Measurements from ENCODE around the gene ARHGAP4. TPM values are rescaled to one million over a fixed set of nuclear protein-coding genes. Genes with fewer than 3 reads are reported as not detected.

Gene ARHGAP4
- total and polyA plus RNA-seq, 2 of the 4 experiments (the other 2 are of a cell fraction), result 0.18 to 0.72 TPM

DNA sequence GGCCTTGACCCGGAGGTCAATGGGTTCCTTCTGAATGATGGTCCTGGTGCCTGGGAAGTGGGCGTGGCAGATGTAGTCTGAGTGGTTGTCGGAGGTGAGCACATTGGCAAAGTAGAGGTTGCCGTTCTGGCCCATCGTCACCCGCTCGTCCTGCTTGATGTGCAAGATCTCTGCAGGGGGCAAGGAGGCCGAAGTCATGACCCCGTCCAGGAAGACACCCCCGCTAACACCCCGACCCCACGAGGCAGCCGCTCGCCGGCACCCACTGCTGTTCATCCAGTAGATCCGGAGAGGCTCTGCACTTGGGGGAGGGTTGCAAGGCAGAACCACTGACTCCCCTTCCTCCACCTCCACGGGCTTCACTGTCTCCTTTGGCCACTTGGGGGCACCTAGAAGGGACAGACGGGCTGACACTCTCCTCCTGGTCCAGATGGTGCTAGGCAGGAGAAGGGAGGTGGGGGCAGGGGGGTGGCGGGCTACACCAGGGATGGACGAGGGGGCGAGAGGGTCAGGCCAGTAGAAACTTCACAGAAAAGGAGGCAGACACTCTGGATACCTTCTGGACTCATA, 55.2 kb downstream of the ARHGAP4 start:
- intact Hi-C loops (cut with micrococcal nuclease), result no loop called here
- Histone ChIP-seq H3K27me3 (ENCODE audit: control insufficient read depth, insufficient read depth, low read length) (peaks cover 18% of the 10 kb centered on the region), H3K9me1 (ENCODE audit: insufficient read depth, low read length) (no peaks in the 10 kb centered on the region), H3K79me1 (ENCODE audit: low read depth in 1 of 2, low read length in 2 of 2) (no peaks in the 10 kb centered on the region), H4K91ac (ENCODE audit: insufficient read depth, low read depth, low read length) (no peak overlapping the region), H2AK5ac (ENCODE audit: low read depth, low read length) (no peak overlapping the region), H3K4me2 (ENCODE audit: low read depth, low read length) (no peak overlapping the region), H4K8ac (ENCODE audit: low read depth in 2 of 2, low read length in 2 of 2) (no peak overlapping the region), H3K4me3 (ENCODE audit: insufficient read depth, low read depth, low read length) (no peak overlapping the region), H3K23ac (ENCODE audit: low read depth, low read length) (no peak overlapping the region), H3K9ac (ENCODE audit: low read depth, low read length) (no peak overlapping the region), H3K14ac (replicated peaks; ENCODE audit: low read depth, low read length) (no peak overlapping the region), H4K5ac (ENCODE audit: low read depth, low read length) (no peak overlapping the region), H2BK5ac (ENCODE audit: low read depth, low read length, poor library complexity, severe bottlenecking) (no peak overlapping the region), H3K18ac (ENCODE audit: low read depth, low read length) (no peak overlapping the region), H2AFZ (replicated peaks; ENCODE audit: low read length, poor library complexity) (no peak overlapping the region), H2BK15ac (ENCODE audit: low read depth, low read length) (no peak overlapping the region), H4K20me1 (ENCODE audit: insufficient read depth, low read length) (no peaks in the 10 kb centered on the region; the same call in 1 of the 2 replicates), H2AK9ac (replicated peaks; ENCODE audit: low read depth, low read length, poor library complexity) (no peak overlapping the region), H3K27ac (ENCODE audit: insufficient read depth, low read length) (no peak overlapping the region), H3K4me1 (ENCODE audit: control insufficient read depth, insufficient read depth, low read length) (no peaks in the 10 kb centered on the region), H3K4ac (ENCODE audit: low read depth, low read length) (no peak overlapping the region), H2BK20ac (ENCODE audit: low read depth, low read length) (no peak overlapping the region), H3K36me3 (ENCODE audit: control insufficient read depth, insufficient read depth, low read length) (no peaks in the 10 kb centered on the region), H3K56ac (ENCODE audit: extremely low read depth, insufficient read depth, low read length) (no peak overlapping the region), H3K9me3 (ENCODE audit: control insufficient read depth, insufficient read depth, low read length) (peaks cover 3% of the 10 kb centered on the region), H2BK120ac (ENCODE audit: low read depth, low read length) (no peak overlapping the region)
- ChIA-PET CTCF (no interaction called here), POLR2A (ENCODE audit: unreplicated experiment) (no interaction called here)
- dilution Hi-C loops (cut with HindIII; ENCODE audit: low sequenced_read_pairs, unreplicated experiment), result no loop called here
- 75% methylated on average over 8 of the region's 21 CpGs; no CpG with 5 or more reads in 1 of the 2 experiments for WGBS, 2 experiments (ENCODE audit: extremely low coverage in 2 of 2, insufficient read length in 1 of 2)
- no peak for DNase-seq
- no peak for ATAC-seq (ENCODE audit: low read depth)
- in situ Hi-C loops (cut with MboI; ENCODE audit: low sequenced_read_pairs), result no loop called here
- BruUV-seq (replicated peaks), result no TSS peak
- TF ChIP-seq RFX5 (IDR thresholded peaks at IDR 0.05; ENCODE audit: low read depth, low read length), result no peak
- no peak for TF ChIP-seq MXI1 (IDR thresholded peaks at IDR 0.05; ENCODE audit: borderline replicate concordance, low read depth, low read length)
- TF ChIP-seq BHLHE40 (IDR thresholded peaks at IDR 0.05; ENCODE audit: low read depth, low read length), result no peak
- TF ChIP-seq, protein P1, sequence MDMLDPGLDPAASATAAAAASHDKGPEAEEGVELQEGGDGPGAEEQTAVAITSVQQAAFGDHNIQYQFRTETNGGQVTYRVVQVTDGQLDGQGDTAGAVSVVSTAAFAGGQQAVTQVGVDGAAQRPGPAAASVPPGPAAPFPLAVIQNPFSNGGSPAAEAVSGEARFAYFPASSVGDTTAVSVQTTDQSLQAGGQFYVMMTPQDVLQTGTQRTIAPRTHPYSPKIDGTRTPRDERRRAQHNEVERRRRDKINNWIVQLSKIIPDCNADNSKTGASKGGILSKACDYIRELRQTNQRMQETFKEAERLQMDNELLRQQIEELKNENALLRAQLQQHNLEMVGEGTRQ (IDR thresholded peaks at IDR 0.05; ENCODE audit: low read depth, low read length), result no peak
- TF ChIP-seq RAD21 (IDR thresholded peaks at IDR 0.05; ENCODE audit: low read length), result no peak
- TF ChIP-seq CTCF (conservative IDR thresholded peaks at IDR 0.05; ENCODE audit: low read depth, low read length), result no peak
- no peak for TF ChIP-seq CEBPB (IDR thresholded peaks at IDR 0.05; ENCODE audit: low read depth, low read length)
- no peak for TF ChIP-seq SMC3 (IDR thresholded peaks at IDR 0.05; ENCODE audit: low read depth, low read length)
- no peak for TF ChIP-seq MAZ (IDR thresholded peaks at IDR 0.05; ENCODE audit: borderline replicate concordance, low read depth, low read length)
- no peak for TF ChIP-seq NFE2L2 (IDR thresholded peaks at IDR 0.05; ENCODE audit: low read depth, low read length)

All from IMR-90 (cell line).